Myocyte (in vitro differentiated cells): Measurements from ENCODE around the gene TMEM163. TPM values are rescaled to one million over a fixed set of nuclear protein-coding genes. Genes with fewer than 3 reads are reported as not detected.
"Not testable (repeated sequence)": the region's sequence is repeated elsewhere in the genome, so short reads cannot be mapped to it uniquely, and the experiment has no call there.

Experiments used
- DNase-seq: peaks from one replicate; pipeline ENCODE4 v3.0.0-alpha.2; 2012; ENCODE audit warnings: low read depth
- polyA plus RNA-seq: library from polyadenylated mRNA; unstranded; fragments of >200 nt; gene quantifications from one replicate; pipeline ENCODE4 v1.2.1, GENCODE V29; 2012; ENCODE audit warnings: missing spikeins
- total RNA-seq: library from RNA; depleted of rRNA; stranded (reverse); fragments of >200 nt; gene quantifications from 2 replicates; pipeline ENCODE4 v1.2.3, GENCODE V29; 2014

Gene TMEM163
- not detected in 2 replicates for total RNA-seq
- 0.16 TPM for polyA plus RNA-seq

DNA sequence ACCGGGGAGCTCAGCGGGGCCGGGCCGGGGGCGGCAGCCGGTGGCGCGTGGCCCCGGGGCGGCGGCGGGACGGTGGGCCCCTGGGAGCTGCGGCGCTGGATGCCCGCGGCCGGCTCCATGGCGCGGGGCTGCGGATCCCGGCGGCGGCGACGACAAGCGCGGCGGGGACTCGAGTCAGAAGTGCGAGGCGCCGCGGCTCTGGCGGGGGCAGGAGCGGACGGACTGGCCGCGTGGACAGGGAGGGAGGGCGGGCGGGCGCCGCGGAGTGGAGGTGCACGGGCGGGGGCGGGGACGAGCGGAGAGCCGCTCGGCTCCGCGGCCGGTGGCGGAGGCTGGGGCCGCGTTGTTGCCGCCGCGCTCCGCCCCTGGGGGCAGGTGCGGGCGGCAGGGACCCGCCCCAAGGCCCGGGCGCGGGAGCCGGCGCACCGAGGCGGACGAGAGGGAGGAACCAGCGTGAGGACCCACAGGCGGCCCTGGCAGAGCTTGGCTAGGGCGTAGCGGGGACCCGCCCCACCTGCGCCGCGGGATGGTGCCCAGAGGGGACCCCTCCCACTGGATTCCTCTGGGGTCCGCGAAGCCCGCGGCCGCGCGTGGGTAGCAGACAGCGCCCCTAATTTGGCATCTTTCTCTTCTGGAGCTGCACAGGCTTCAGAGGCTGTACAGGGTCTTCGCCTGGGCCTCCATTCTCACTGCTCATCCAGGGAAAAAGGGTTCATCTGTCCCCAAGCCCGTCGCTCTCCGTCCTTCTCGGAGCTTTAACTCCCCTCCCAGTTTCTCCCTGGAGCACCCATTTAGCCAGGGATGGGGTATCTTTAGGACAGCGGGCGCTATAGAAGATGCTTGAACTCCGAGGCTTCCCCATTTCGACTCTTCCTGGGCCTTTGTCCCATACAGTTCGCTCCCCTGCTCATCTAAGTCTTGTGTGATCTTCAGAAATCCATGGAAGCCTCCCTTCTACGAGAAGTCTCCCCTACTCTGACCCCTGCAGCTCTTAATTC is at the start of gene TMEM163:
Gene TMEM163, minus strand, starts transcription at position 184 of the 998 bp plus-strand sequence.
- DNase-seq, result no peak

- DNase-seq, result no peak
Measured at GRCh38 chr2:134766583-134766982, 47.8 kb upstream of the TMEM163 start.

DNA sequence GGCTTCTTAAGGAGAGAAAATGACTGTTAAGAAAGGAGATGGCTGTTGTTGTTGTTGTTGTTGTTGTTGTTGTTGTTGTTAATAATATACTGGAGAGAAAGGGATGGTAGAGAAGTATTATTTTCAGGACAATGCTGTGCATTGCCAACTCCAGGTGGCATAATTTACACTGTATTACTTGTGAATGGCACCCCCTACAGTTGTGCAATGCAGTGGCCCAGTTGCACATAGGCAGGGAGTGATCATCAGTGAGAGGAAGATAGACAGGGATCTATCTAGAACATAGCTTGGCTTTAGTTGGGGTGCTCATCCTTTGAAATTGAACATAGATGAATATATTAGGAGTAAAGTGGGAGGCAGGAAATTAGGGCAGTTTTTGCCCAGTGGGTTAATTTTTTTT is 47.2 kb upstream of the TMEM163 start:
- no peak for DNase-seq

GRCh38 chr2:134764164-134764563 is 45.4 kb upstream of the TMEM163 start:
- no peak for DNase-seq

DNA sequence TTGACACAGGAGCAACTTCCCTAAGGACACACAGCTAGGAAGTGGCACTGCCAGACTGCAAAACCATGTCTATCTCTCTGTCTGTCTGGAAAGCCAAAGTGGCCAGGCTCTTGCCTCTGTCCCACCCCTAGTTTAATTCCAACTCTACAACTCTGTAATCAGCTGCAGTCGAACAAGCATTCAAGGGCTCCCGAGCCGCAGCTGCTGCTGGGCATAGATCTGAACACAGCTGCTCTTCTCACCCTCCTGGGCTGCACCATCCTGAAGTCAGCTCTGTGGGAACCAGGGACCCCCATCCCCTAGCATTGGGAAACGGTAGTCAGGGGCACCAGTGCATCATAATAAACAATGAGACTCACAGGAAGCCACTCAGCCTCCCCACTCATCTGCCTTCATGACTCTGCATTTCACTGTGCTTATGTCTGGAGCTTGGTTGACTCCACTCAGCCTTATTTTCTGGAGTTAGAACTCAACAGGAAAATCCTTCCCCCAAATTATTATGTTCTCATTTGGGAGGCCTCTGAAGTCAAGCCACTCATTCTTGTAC is 44.4 kb upstream of the TMEM163 start:
- DNase-seq, result peak; percentile 51

DNA sequence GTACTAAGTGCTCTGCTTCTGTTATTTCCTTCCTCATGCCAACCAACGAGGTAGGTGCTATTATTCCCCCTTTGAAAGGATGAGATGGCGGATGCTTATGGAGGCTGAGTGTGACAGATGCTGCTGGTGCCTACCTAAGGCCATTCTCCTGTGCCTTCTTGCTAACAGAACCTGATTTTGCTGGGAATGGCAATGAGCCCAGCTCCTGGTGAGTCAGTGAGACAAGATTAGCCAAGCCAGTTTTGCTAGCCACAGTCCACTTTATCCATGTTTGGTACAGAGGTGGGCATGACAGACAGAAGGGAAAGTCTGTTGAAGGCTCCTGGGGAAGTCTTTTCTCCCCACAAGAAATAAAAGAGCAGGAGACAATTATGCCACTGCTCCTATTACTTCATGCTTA is 43.7 kb upstream of the TMEM163 start:
- DNase-seq, result peak; percentile 62

DNA sequence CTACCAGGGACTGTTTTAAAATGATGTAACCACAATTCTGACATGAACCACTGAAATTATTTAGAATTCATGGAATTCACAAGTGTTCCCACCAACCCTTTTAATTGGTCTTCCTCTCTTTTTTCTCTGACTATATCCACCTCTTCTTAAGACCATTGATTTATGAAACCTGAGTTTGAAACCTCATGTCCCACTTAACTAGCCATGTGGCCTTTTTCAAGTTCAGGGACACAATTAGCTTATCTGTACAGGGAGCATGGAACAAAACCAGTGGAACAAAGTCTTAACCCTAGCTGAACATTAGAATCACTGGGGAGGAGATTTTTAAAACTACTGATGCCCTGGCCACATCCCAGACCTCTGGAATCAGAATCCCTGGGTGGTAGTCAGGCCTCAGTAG is 41.6 kb upstream of the TMEM163 start:
- DNase-seq, result no peak

GRCh38 chr2:134758633-134759032 is 39.8 kb upstream of the TMEM163 start:
- DNase-seq, result no peak

GRCh38 chr2:134751981-134752380 is 33.2 kb upstream of the TMEM163 start:
- DNase-seq, result not testable (repeated sequence)

GRCh38 chr2:134745546-134745945 is 26.7 kb upstream of the TMEM163 start:
- no peak for DNase-seq

- peak; percentile 45 for DNase-seq
Measured at GRCh38 chr2:134745023-134745422, 26.2 kb upstream of the TMEM163 start.

GRCh38 chr2:134739879-134740301 is 21.1 kb upstream of the TMEM163 start:
- DNase-seq, result peak; percentile 89

GRCh38 chr2:134739236-134739878 is 20.6 kb upstream of the TMEM163 start:
- no peak for DNase-seq

GRCh38 chr2:134738141-134738870 is 19.5 kb upstream of the TMEM163 start:
- DNase-seq, result no peak

DNA sequence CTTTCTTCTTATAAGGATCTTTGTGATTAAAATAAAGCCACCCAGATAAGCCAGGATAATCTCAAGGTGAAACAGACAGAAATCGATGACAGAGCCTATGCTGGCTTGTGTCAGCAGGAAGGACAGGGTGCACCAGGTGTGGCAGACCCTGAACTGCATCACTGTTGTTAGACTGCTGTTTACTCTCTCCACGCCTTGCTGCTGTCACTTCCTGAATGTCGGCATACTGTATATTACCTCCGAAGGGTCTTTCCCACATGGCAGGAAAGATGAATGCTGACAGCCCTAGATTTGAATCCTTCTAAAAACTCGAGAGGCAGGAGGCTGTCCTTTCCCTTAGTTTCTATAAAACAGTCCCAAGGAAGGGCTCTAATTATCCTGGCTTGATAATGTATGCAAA is 18.9 kb upstream of the TMEM163 start:
- DNase-seq, result no peak

GRCh38 chr2:134736167-134736880 is 17.5 kb upstream of the TMEM163 start:
- peak; percentile 75 for DNase-seq

GRCh38 chr2:134728163-134728562 is 9.4 kb upstream of the TMEM163 start:
- no peak for DNase-seq

GRCh38 chr2:134727385-134727784 is 8.6 kb upstream of the TMEM163 start:
- peak; percentile 62 for DNase-seq

DNA sequence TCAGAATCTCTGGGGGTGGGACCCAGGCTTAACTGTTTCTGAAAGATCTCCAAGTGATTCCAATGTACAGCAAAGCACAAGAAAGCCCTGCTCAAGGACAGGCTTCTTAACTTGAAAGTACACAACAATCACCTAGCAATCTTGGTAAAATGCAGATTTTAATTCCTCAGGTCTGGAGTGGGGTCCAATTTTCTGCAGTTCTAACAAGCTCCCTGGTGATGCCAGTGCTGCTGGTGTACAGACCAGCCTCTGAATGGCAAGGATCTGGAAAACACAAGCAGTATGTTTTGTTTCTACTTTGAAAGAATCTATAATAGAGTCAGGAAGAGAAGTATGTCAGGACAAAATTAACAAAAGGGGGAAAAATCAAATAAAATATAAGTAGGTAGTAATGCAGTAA is 7.8 kb upstream of the TMEM163 start:
- DNase-seq, result no peak

- no peak for DNase-seq
Measured at GRCh38 chr2:134725876-134726275, 7.1 kb upstream of the TMEM163 start.

- DNase-seq, result no peak
Measured at GRCh38 chr2:134724341-134724740, 5.5 kb upstream of the TMEM163 start.
